ENCODE data around the gene GPX4.

The GPX4 gene

DNA sequence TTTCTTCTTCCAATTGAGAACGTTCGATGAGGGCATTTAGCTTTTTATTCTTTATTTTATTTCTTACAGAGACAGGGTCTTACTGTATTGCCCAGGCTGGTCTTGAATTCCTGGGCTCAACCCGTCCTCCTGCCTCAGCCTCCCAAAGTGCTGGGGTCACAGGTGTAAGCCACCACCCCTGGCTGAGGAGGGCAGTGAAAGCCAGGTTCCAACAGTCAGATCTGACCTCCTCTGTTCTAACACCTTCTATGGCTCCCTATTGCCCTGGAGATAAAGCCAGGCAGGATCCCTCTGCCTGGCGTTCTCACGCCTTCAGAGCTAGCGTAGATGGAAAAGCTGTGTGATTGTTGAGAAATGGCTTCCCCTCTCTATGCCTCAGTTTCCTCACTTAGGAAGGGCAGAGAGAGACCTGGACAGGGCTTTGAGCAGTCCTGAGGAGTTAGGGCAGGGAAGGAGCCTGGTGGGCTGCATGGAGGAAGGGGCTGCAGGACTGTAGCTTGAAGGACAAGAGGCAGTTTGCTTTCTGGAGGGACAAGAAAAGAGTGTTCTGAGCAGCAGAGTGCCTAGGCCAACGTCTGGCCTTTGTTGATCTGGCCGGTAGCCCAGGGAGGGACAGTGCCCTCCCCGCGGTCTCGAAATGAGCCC, 31.3 kb upstream of the GPX4 start:
- Histone ChIP-seq H3K27ac (ENCODE audit: low read depth, low read length) (no peak overlapping the region), H3K4me1 (ENCODE audit: control insufficient read depth, insufficient read depth, low read length) (no peaks in the 10 kb centered on the region), H3K27me3 (ENCODE audit: control insufficient read depth, insufficient read depth, low read length) (peaks cover 16% of the 10 kb centered on the region), H3K4me3 (ENCODE audit: low read length) (no peak overlapping the region), H3K9ac (ENCODE audit: low read length) (no peak overlapping the region), H3K36me3 (ENCODE audit: control insufficient read depth, insufficient read depth, low read length) (no peaks in the 10 kb centered on the region)

DNA sequence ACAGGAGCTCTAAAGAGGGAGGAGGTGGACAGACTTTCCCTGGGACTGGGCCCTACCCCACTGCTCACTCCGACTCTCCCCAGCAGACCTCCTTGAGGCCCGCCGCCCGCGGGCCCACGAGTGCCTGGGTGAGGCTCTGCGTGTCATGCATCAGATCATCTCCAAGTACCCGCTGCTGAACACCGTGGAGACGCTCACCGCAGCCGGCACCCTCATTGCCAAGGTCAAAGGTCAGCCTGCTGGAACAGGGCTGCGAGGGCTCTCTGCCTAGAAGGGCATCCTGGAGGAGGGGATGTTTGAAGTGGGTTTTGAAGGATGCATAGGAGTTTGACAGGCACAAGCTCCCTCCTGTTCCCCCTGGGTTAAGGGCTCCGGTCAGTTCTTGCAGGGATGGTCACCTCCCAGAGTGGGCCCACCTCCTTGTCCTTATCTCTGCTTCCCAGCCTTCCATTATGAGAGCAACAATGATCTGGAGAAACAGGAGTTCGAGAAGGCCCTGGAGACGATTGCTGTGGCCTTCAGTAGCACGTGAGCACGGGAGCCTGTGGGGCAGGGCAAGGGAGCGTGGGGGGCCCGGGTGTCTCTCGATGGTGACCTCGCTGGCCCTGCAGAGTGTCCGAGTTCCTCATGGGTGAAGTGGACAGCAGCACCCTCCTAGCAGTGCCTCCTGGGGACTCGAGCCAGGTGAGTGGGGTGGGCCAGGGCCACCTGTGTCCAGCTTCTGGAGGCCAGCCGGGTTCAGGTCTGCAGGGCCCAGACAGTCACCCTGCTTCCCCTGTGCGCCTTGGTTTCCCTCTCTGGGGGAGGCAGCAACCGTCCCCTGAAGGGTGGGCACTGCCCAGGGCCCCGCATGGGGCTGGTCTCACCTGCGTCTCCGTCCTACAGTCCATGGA, 30.5 kb upstream of the GPX4 start:
- Histone ChIP-seq H3K9ac (ENCODE audit: low read length) (no peak overlapping the region), H3K27me3 (ENCODE audit: control insufficient read depth, insufficient read depth, low read length) (peaks cover 14% of the 10 kb centered on the region), H3K4me1 (ENCODE audit: control insufficient read depth, insufficient read depth, low read length) (no peaks in the 10 kb centered on the region), H3K36me3 (ENCODE audit: control insufficient read depth, insufficient read depth, low read length) (no peaks in the 10 kb centered on the region), H3K4me3 (ENCODE audit: low read length) (no peak overlapping the region), H3K27ac (ENCODE audit: low read depth, low read length) (no peak overlapping the region)

DNA sequence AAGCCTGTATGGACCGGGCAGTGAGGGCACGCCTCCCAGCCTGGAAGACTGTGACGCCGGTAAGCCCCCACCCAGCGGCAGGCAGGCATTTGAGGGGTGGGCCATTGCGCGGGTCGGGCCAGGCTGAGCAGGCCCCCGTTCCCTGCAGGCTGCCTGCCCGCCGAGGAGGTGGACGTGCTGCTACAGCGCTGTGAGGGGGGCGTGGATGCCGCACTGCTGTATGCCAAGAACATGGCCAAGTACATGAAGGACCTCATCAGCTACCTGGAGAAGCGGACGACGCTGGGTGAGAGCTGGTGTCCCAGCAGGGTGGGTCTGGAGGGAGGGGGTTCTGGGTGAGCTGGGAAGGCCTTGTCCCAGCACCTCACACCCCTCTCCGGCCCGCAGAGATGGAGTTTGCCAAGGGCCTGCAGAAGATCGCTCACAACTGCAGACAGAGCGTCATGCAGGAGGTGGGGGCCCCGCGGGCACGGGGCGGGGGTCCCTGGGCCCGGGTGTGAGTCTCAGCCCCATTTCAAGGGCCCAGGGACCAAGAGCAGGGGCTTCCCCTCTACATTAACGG, 29.8 kb upstream of the GPX4 start:
- no peaks in the 10 kb centered on the region for H3K4me1 ChIP-seq (ENCODE audit: control insufficient read depth, insufficient read depth, low read length)
- H3K4me3 ChIP-seq (ENCODE audit: low read length) = no peak overlapping the region
- no peaks in the 10 kb centered on the region for H3K36me3 ChIP-seq (ENCODE audit: control insufficient read depth, insufficient read depth, low read length)
- peaks cover 14% of the 10 kb centered on the region for H3K27me3 ChIP-seq (ENCODE audit: control insufficient read depth, insufficient read depth, low read length)
- H3K9ac ChIP-seq (ENCODE audit: low read length) = no peak overlapping the region
- H3K27ac ChIP-seq (ENCODE audit: low read depth, low read length) = no peak overlapping the region

DNA sequence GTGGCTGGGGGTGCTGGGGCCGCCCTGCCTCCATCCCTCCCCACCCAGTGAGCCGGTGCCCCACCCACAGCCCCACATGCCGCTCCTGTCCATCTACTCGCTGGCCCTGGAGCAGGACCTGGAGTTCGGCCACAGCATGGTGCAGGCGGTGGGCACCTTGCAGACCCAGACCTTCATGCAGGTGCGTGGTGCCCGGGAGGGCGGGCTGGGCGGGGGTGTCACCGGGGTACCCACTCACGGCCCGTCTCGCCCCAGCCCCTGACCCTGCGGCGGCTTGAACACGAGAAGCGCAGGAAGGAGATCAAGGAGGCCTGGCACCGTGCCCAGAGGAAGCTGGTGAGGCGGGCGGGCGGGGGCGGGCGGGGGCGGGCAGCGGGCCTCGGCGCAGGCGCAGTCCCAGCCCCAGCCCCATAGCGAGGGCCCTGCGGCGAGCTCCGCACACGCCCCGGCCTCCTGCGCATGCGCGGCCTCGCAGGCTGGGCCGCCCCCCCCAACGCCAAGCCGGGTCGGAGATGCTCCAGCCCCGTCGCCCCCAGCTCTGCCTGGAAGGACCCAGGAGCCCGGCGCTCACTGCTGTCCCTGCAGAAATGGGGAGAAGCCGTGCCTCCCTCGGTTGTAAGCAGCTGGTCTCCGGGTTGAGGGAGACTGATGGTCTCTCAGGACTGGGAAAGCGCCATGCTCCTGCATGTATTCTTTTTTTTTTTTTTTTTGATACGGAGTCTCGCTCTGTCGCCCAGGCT, 29.1 kb upstream of the GPX4 start:
- Histone ChIP-seq H3K4me1 (ENCODE audit: control insufficient read depth, insufficient read depth, low read length) (no peaks in the 10 kb centered on the region), H3K9ac (ENCODE audit: low read length) (no peak overlapping the region), H3K4me3 (ENCODE audit: low read length) (peak overlapping the region; percentile 37), H3K27ac (ENCODE audit: low read depth, low read length) (no peak overlapping the region), H3K36me3 (ENCODE audit: control insufficient read depth, insufficient read depth, low read length) (no peaks in the 10 kb centered on the region), H3K27me3 (ENCODE audit: control insufficient read depth, insufficient read depth, low read length) (peaks cover 11% of the 10 kb centered on the region)

DNA sequence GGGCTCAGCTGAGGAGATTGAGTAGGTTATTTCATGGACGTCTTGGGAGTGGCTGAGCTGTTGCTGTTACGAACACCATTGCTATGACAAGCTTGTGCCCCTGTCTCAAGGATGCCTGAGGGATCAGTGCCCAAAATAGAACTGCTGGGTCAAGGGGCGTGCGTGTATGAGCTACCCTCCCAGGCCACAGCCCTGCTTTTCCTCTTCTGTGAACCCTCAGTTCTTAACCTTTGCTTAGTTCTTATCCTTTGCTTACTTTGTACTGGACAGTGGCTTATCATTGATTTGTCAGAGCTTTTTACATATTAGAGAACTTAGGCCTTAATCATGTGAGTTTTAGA, 27.8 kb upstream of the GPX4 start:
- H3K9ac ChIP-seq (ENCODE audit: low read length) = no peak overlapping the region
- H3K27me3 ChIP-seq (ENCODE audit: control insufficient read depth, insufficient read depth, low read length) = peaks cover 11% of the 10 kb centered on the region
- no peaks in the 10 kb centered on the region for H3K4me1 ChIP-seq (ENCODE audit: control insufficient read depth, insufficient read depth, low read length)
- no peaks in the 10 kb centered on the region for H3K36me3 ChIP-seq (ENCODE audit: control insufficient read depth, insufficient read depth, low read length)
- no peak overlapping the region for H3K4me3 ChIP-seq (ENCODE audit: low read length)
- no peak overlapping the region for H3K27ac ChIP-seq (ENCODE audit: low read depth, low read length)

DNA sequence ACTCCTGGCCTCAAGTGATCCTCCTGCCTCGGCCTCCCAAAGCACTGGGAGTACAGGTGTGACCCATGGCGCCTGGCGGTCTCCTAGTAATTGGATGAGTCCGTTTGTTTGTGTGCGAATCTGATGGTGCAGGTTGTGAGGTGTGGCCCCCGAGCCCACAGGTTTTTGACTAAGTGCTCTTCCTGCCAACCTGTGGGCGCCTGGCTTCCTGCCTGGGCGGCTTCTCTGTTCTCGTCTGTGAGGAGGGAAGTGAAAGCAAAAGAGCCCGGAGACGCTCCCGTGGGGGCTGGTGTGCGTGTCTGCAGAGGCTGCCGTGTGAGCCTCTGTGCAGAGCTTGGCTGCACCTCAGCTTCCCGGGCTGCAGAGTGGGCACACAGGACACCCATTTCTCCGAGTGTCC, 26.8 kb upstream of the GPX4 start:
- Histone ChIP-seq H3K4me1 (ENCODE audit: control insufficient read depth, insufficient read depth, low read length) (no peaks in the 10 kb centered on the region), H3K4me3 (ENCODE audit: low read length) (no peak overlapping the region), H3K27me3 (ENCODE audit: control insufficient read depth, insufficient read depth, low read length) (peaks cover 11% of the 10 kb centered on the region), H3K27ac (ENCODE audit: low read depth, low read length) (no peak overlapping the region), H3K36me3 (ENCODE audit: control insufficient read depth, insufficient read depth, low read length) (peaks cover 2% of the 10 kb centered on the region), H3K9ac (ENCODE audit: low read length) (no peak overlapping the region)

DNA sequence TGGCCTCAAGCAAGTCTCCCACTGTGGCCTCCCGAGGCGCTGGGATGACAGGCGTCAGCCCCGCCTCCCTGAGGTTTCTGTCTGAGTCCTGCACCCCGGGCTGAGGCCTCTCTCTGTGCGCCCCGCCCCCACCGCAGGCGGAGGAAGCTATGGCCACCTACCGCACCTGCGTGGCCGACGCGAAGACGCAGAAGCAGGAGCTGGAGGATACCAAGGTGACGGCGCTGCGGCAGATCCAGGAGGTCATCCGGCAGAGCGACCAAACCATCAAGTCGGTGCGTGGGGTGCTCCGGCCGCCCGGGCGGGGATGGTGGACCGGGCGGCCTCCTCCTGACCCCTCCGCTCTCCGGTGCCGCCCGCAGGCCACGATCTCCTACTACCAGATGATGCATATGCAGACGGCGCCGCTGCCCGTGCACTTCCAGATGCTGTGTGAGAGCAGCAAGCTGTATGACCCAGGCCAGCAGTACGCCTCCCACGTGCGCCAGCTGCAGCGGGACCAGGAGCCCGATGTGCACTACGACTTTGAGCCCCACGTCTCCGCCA, 24.2 kb upstream of the GPX4 start:
- H3K27ac ChIP-seq (ENCODE audit: low read depth, low read length) = no peak overlapping the region
- H3K36me3 ChIP-seq (ENCODE audit: control insufficient read depth, insufficient read depth, low read length) = peaks cover 2% of the 10 kb centered on the region
- no peaks in the 10 kb centered on the region for H3K27me3 ChIP-seq (ENCODE audit: control insufficient read depth, insufficient read depth, low read length)
- no peak overlapping the region for H3K4me3 ChIP-seq (ENCODE audit: low read length)
- H3K4me1 ChIP-seq (ENCODE audit: control insufficient read depth, insufficient read depth, low read length) = no peaks in the 10 kb centered on the region
- H3K9ac ChIP-seq (ENCODE audit: low read length) = no peak overlapping the region

DNA sequence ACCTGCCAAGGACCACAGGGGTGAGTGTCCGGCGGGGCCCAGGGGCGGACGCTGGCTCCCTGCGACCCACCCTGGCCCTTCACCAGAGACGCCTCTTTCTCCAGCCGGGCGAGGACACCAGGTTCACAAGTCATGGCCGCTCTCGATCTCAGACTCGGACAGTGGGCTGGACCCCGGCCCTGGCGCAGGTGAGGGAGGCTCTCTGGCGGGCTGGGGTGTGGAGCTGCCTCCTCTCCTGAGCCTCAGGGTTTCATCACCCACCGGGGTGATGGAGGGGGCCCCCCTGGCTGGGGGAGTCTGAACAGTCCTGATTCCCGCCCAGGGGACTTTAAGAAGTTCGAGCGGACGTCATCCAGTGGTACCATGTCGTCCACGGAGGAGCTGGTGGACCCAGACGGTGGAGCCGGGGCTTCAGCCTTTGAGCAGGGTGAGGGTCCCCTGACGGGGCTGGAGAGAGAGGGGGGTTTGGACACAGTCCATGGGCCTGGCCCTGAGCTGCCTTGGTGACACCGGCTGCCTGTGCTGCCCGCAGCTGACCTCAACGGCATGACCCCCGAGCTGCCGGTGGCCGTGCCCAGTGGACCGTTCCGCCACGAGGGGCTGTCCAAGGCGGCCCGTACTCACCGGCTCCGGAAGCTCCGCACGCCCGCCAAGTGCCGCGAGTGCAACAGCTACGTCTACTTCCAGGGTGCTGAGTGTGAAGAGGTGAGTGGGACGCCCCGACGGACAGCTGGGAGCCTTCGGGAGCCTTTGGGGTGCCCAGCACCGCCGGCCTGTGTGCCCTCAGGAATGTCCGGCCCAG, 23.2 kb upstream of the GPX4 start:
- no peak overlapping the region for H3K9ac ChIP-seq (ENCODE audit: low read length)
- no peaks in the 10 kb centered on the region for H3K4me1 ChIP-seq (ENCODE audit: control insufficient read depth, insufficient read depth, low read length)
- H3K27me3 ChIP-seq (ENCODE audit: control insufficient read depth, insufficient read depth, low read length) = no peaks in the 10 kb centered on the region
- H3K4me3 ChIP-seq (ENCODE audit: low read length) = no peak overlapping the region
- H3K36me3 ChIP-seq (ENCODE audit: control insufficient read depth, insufficient read depth, low read length) = peaks cover 2% of the 10 kb centered on the region
- H3K27ac ChIP-seq (ENCODE audit: low read depth, low read length) = no peak overlapping the region

DNA sequence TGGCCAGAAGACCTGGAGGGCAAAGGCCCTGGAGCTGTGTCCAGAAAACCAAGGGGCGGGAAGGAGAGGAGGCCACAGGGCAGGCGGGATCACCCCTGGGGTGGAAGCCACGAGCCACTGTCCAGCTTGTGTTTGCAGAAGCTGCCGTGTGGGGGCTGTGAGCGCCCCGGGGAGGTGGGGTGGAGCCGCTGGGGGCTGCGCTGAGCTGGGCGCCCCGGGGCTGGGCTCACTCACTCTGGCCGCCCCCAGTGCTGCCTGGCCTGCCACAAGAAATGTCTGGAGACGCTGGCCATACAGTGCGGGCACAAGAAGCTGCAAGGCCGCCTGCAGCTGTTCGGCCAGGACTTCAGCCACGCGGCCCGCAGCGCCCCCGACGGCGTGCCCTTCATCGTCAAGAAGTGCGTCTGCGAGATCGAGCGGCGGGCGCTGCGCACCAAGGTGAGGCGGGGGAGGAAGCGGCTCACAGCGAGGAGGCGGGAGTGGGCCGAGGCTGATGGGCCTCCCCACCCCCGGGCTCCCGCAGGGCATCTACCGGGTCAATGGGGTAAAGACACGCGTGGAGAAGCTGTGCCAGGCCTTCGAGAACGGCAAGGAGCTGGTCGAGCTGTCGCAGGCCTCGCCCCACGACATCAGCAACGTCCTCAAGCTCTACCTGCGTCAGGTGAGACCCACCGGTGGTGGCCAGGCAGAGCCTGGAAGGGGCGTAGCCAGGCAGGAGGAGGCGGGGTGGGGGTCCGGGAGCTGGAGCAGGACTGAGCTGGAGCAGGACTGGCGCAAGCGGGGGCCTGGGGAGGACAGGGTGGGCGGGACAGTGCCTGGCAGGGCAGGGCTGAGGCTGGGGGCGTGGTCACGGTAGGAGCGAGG, 22.3 kb upstream of the GPX4 start:
- H3K27me3 ChIP-seq (ENCODE audit: control insufficient read depth, insufficient read depth, low read length) = no peaks in the 10 kb centered on the region
- no peaks in the 10 kb centered on the region for H3K4me1 ChIP-seq (ENCODE audit: control insufficient read depth, insufficient read depth, low read length)
- H3K4me3 ChIP-seq (ENCODE audit: low read length) = peak overlapping the region; percentile 44
- H3K27ac ChIP-seq (ENCODE audit: low read depth, low read length) = no peak overlapping the region
- no peak overlapping the region for H3K9ac ChIP-seq (ENCODE audit: low read length)
- peaks cover 2% of the 10 kb centered on the region for H3K36me3 ChIP-seq (ENCODE audit: control insufficient read depth, insufficient read depth, low read length)

DNA sequence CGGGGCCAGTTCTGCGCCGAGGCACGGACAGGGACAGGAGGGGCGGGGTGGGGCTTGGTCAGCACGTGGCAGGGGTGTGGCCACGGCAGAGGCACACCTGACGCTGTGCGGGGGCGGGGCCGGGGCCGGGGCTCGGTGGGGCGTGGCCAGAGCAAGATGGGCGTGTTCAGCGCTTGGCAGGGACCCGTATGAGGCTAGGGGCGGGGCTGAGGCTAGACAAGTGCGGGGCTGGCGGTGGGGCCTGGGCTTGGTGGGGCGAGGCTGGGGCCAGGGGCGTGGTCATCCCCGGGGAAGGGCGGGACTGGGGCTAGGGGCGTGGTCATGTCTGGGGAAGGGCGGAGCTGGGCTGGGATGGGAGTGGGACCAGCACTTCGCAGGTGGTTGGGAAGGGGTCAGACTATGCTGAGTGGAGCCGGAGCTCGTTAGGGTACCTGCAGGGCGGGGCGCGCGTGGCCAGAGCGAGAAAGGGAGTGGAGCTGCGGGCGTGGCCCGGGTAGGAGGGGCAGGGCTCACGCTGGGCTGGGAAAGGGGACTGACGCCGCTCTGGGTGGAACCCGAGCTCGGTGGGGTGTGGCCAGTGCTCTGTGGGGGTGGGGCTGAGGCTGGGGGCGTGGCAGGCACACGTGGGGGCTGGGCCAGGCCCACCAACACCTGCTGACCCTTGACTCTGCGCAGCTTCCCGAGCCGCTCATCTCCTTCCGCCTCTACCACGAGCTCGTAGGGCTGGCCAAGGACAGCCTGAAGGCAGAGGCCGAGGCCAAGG, 21.4 kb upstream of the GPX4 start:
- Histone ChIP-seq H3K9ac (ENCODE audit: low read length) (no peak overlapping the region), H3K4me3 (ENCODE audit: low read length) (peak overlapping the region; percentile 44), H3K27ac (ENCODE audit: low read depth, low read length) (no peak overlapping the region), H3K27me3 (ENCODE audit: control insufficient read depth, insufficient read depth, low read length) (no peaks in the 10 kb centered on the region), H3K36me3 (ENCODE audit: control insufficient read depth, insufficient read depth, low read length) (peaks cover 2% of the 10 kb centered on the region), H3K4me1 (ENCODE audit: control insufficient read depth, insufficient read depth, low read length) (no peaks in the 10 kb centered on the region)
